WTC11 (cell line): ENCODE data around the gene CYP27A1. TPM values are rescaled to one million over a fixed set of nuclear protein-coding genes. Genes with fewer than 3 reads are reported as not detected.

Source experiments
- ATAC-seq: fragments of 200-7000 bp; cut with Tn5 transposase; 2 replicates; pipeline ENCODE4 v1.10.0; 2021; ENCODE audit warnings: mild to moderate bottlenecking, moderate library complexity
- CTCF ChIA-PET: fragments of 300-600 bp; sonication (Branson Sonifier 250); formaldehyde crosslinking; loops from one replicate; lab custom pipeline; 2021; ENCODE audit warnings: antibody characterized with exemption; lab: Charles Lee
- POLR2A ChIA-PET: fragments of 350-600 bp; sonication (Branson Sonifier 250); formaldehyde crosslinking; loops from one replicate; lab custom pipeline; 2021; ENCODE audit warnings: antibody characterized with exemption; lab: Charles Lee
- DNase-seq: peaks from one replicate; pipeline ENCODE4 v3.0.0; 2021; ENCODE audit warnings: low spot score
- H3K27ac Mint-ChIP-seq: 2 replicates; pipeline ENCODE4 v1.8.0; 2021; ENCODE audit warnings: mixed read lengths
- H3K27me3 Mint-ChIP-seq: 2 replicates; pipeline ENCODE4 v1.8.0; 2021; ENCODE audit warnings: low read depth, mild to moderate bottlenecking, moderate library complexity, mixed read lengths
- H3K36me3 Mint-ChIP-seq: 2 replicates; pipeline ENCODE4 v1.8.0; 2021; ENCODE audit warnings: mixed read lengths
- H3K4me1 Mint-ChIP-seq: 2 replicates; pipeline ENCODE4 v1.8.0; 2022; ENCODE audit warnings: mixed read lengths
- H3K4me3 Mint-ChIP-seq: 2 replicates; pipeline ENCODE4 v1.8.0; 2021; ENCODE audit warnings: mild to moderate bottlenecking, moderate library complexity, mixed read lengths
- H3K9me3 Mint-ChIP-seq: 2 replicates; pipeline ENCODE4 v1.8.0; 2021; ENCODE audit warnings: mixed read lengths
- AFF4 ChIP-seq: sonication (generic); formaldehyde crosslinking; IDR thresholded peaks from 2 replicates; pipeline ENCODE4 v1.8.1; 2023; ENCODE audit warnings: mild to moderate bottlenecking, missing genetic modification reagents, borderline replicate concordance
- ARID4B ChIP-seq: sonication (generic); formaldehyde crosslinking; IDR thresholded peaks from 2 replicates; pipeline ENCODE4 v1.8.0; 2023; ENCODE audit warnings: missing genetic modification reagents, mild to moderate bottlenecking, borderline replicate concordance
- CTCF ChIP-seq: fragments of 200-600 bp; IDR thresholded peaks from 2 replicates; pipeline ENCODE4 v1.8.0; 2022; ENCODE audit warnings: antibody characterized with exemption
- ETV6 ChIP-seq: sonication (generic); formaldehyde crosslinking; IDR thresholded peaks from 2 replicates; pipeline ENCODE4 v1.8.1; 2022; ENCODE audit warnings: mild to moderate bottlenecking, missing genetic modification reagents
- GRHL2 ChIP-seq: fragments of 250-450 bp; sonication (Bioruptor Pico); IDR thresholded peaks from 2 replicates; pipeline ENCODE4 v1.8.0; 2022; ENCODE audit warnings: mild to moderate bottlenecking, moderate library complexity; ENCODE audit not compliant: insufficient replicate concordance, severe bottlenecking
- KAT7 ChIP-seq: sonication (generic); formaldehyde crosslinking; IDR thresholded peaks from 2 replicates; pipeline ENCODE4 v1.8.1; 2023; ENCODE audit warnings: missing genetic modification reagents, mild to moderate bottlenecking, borderline replicate concordance
- MAX ChIP-seq: sonication (generic); formaldehyde crosslinking; IDR thresholded peaks from 2 replicates; pipeline ENCODE4 v1.8.0; 2022; ENCODE audit warnings: mild to moderate bottlenecking, missing genetic modification reagents
- NFYB ChIP-seq: sonication (generic); formaldehyde crosslinking; conservative IDR thresholded peaks from 2 replicates; pipeline ENCODE4 v1.8.0; 2022; ENCODE audit warnings: low read depth, missing genetic modification reagents
- RELA ChIP-seq: sonication (generic); formaldehyde crosslinking; IDR thresholded peaks from 2 replicates; pipeline ENCODE4 v1.8.1; 2022; ENCODE audit warnings: missing genetic modification reagents, mild to moderate bottlenecking, borderline replicate concordance
- RORB ChIP-seq: fragments of 250-450 bp; sonication (Bioruptor Pico); IDR thresholded peaks from 2 replicates; pipeline ENCODE4 v1.9.0; 2021; ENCODE audit warnings: mild to moderate bottlenecking
- ZNF263 ChIP-seq: sonication (generic); formaldehyde crosslinking; IDR thresholded peaks from 2 replicates; pipeline ENCODE4 v1.8.1; 2022; ENCODE audit warnings: low read depth, mild to moderate bottlenecking, moderate library complexity, missing genetic modification reagents
- total RNA-seq: library from RNA; stranded (reverse); gene quantifications from 3 replicates; pipeline ENCODE4 v1.2.3, GENCODE V29; 2021
- TF ChIP-seq, protein P1 (sequence below): sonication (generic); formaldehyde crosslinking; IDR thresholded peaks from 2 replicates; pipeline ENCODE4 v1.8.0; 2023; ENCODE audit warnings: mild to moderate bottlenecking, missing genetic modification reagents
- TF ChIP-seq, protein P2 (sequence below): sonication (generic); formaldehyde crosslinking; IDR thresholded peaks from 2 replicates; pipeline ENCODE4 v1.8.0; 2022; ENCODE audit warnings: mild to moderate bottlenecking, missing genetic modification reagents
- TF ChIP-seq, protein P3 (sequence below): sonication (generic); formaldehyde crosslinking; IDR thresholded peaks from 2 replicates; pipeline ENCODE4 v1.8.1; 2022; ENCODE audit warnings: mild to moderate bottlenecking, moderate library complexity, missing genetic modification reagents
- TF ChIP-seq, protein P4 (sequence below): fragments of 250-450 bp; sonication (Bioruptor Pico); IDR thresholded peaks from 2 replicates; pipeline ENCODE4 v1.9.0; 2021; ENCODE audit warnings: moderate library complexity, mild to moderate bottlenecking, inconsistent platforms, borderline replicate concordance
- TF ChIP-seq, protein P5 (sequence below): fragments of 250-450 bp; sonication (Bioruptor Pico); IDR thresholded peaks from 2 replicates; pipeline ENCODE4 v2.1.2; 2022; ENCODE audit warnings: mild to moderate bottlenecking, moderate library complexity

The CYP27A1 gene
- total RNA-seq, 1 experiment from 2014 or later, result 5.6 TPM

DNA sequence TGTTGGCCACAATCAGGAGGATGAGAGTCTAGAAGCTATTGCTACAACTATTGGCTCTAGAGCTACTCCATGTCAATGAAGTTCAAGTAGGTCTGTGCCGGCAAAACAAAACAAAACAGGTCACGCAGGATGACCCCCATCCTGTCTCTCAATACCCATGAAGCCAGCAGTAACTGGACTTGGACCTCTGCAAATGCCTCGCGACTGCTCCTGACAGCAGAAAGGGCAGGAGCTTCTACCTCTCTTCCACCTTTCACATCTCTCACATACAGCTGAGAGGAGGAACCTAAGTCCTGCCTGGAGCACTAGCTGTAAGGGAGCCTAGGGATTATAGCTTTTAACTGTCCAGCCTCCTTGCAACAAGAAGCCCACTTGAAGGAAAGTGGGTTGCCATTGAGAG lies 33.7 kb downstream of the CYP27A1 start:
- Mint-ChIP-seq H3K27ac (no peak overlapping the region), H3K9me3 (no peaks in the 10 kb centered on the region), H3K4me1 (no peaks in the 10 kb centered on the region), H3K4me3 (no peak overlapping the region), H3K36me3 (no peaks in the 10 kb centered on the region), H3K27me3 (no peaks in the 10 kb centered on the region)
- no peak for DNase-seq
- ChIA-PET POLR2A (no interaction called here), CTCF (interaction anchor here (1.3 to 1.6 kb wide), 2 partner anchors 32 to 164 kb away, joined by 3 to 6 read pairs; no protein-coding TSS in a partner anchor)
- TF ChIP-seq, protein P1, sequence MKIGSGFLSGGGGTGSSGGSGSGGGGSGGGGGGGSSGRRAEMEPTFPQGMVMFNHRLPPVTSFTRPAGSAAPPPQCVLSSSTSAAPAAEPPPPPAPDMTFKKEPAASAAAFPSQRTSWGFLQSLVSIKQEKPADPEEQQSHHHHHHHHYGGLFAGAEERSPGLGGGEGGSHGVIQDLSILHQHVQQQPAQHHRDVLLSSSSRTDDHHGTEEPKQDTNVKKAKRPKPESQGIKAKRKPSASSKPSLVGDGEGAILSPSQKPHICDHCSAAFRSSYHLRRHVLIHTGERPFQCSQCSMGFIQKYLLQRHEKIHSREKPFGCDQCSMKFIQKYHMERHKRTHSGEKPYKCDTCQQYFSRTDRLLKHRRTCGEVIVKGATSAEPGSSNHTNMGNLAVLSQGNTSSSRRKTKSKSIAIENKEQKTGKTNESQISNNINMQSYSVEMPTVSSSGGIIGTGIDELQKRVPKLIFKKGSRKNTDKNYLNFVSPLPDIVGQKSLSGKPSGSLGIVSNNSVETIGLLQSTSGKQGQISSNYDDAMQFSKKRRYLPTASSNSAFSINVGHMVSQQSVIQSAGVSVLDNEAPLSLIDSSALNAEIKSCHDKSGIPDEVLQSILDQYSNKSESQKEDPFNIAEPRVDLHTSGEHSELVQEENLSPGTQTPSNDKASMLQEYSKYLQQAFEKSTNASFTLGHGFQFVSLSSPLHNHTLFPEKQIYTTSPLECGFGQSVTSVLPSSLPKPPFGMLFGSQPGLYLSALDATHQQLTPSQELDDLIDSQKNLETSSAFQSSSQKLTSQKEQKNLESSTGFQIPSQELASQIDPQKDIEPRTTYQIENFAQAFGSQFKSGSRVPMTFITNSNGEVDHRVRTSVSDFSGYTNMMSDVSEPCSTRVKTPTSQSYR (CRISPR knock-in tag), result no peak
- TF ChIP-seq KAT7 (CRISPR knock-in tag) (no peak), RELA (no peak), GRHL2 (CRISPR knock-in tag) (no peak), MAX (CRISPR knock-in tag) (no peak), ETV6 (CRISPR knock-in tag) (no peak), ARID4B (no peak), RORB (CRISPR knock-in tag) (no peak), AFF4 (CRISPR knock-in tag) (no peak), ZNF263 (CRISPR knock-in tag) (no peak), NFYB (CRISPR knock-in tag) (no peak), CTCF (no peak)
- TF ChIP-seq, protein P2, sequence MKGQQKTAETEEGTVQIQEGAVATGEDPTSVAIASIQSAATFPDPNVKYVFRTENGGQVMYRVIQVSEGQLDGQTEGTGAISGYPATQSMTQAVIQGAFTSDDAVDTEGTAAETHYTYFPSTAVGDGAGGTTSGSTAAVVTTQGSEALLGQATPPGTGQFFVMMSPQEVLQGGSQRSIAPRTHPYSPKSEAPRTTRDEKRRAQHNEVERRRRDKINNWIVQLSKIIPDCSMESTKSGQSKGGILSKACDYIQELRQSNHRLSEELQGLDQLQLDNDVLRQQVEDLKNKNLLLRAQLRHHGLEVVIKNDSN (CRISPR knock-in tag), result no peak
- TF ChIP-seq, protein P3, sequence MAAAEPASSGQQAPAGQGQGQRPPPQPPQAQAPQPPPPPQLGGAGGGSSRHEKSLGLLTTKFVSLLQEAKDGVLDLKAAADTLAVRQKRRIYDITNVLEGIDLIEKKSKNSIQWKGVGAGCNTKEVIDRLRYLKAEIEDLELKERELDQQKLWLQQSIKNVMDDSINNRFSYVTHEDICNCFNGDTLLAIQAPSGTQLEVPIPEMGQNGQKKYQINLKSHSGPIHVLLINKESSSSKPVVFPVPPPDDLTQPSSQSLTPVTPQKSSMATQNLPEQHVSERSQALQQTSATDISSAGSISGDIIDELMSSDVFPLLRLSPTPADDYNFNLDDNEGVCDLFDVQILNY (CRISPR knock-in tag), result no peak
- TF ChIP-seq, protein P4, sequence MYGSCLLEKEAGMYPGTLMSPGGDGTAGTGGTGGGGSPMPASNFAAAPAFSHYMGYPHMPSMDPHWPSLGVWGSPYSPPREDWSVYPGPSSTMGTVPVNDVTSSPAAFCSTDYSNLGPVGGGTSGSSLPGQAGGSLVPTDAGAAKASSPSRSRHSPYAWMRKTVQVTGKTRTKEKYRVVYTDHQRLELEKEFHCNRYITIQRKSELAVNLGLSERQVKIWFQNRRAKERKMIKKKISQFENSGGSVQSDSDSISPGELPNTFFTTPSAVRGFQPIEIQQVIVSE (CRISPR knock-in tag), result no peak
- TF ChIP-seq, protein P5, sequence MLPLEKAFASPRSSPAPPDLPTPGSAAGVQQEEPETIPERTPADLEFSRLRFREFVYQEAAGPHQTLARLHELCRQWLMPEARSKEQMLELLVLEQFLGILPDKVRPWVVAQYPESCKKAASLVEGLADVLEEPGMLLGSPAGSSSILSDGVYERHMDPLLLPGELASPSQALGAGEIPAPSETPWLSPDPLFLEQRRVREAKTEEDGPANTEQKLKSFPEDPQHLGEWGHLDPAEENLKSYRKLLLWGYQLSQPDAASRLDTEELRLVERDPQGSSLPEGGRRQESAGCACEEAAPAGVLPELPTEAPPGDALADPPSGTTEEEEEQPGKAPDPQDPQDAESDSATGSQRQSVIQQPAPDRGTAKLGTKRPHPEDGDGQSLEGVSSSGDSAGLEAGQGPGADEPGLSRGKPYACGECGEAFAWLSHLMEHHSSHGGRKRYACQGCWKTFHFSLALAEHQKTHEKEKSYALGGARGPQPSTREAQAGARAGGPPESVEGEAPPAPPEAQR (CRISPR knock-in tag), result no peak
- ATAC-seq, result no peak
